OCI-LY7 (cell line): ENCODE results near the gene ATG9A. TPM values are rescaled to one million over a fixed set of nuclear protein-coding genes. Genes with fewer than 3 reads are reported as not detected.

ENCODE experiments used
- BruUV-seq: library from RNA; stranded (reverse); fragments of 400-500 nt; replicated peaks from 2 replicates; lab custom pipeline; 2021; lab: Mats Ljungman, UMichigan
- CTCF ChIA-PET: fragments of 300-600 bp; sonication (Branson Sonifier 250); formaldehyde crosslinking; loops from one replicate; lab custom pipeline; 2022; ENCODE audit warnings: antibody characterized with exemption; ENCODE audit not compliant: unreplicated experiment; lab: Charles Lee
- POLR2A ChIA-PET: fragments of 300-600 bp; sonication (Branson Sonifier 250); formaldehyde crosslinking; loops from one replicate; lab custom pipeline; 2022; ENCODE audit warnings: antibody characterized with exemption; lab: Charles Lee
- DNase-seq: peaks from one replicate; pipeline ENCODE4 v3.0.0-alpha.2; 2015; ENCODE audit warnings: low spot score
- H2AFZ ChIP-seq: fragments of 200-600 bp; sonication (generic), shearing (Covaris generic); 2 replicates; pipeline ENCODE4 v1.6.1; 2014; ENCODE audit warnings: mild to moderate bottlenecking, antibody characterized with exemption, low read length, moderate library complexity
- H3K27ac ChIP-seq: fragments of 200-600 bp; sonication (generic); 2 replicates; pipeline ENCODE4 v1.5.1; 2014; ENCODE audit warnings: mixed run types, low read depth, mild to moderate bottlenecking, moderate library complexity, low read length, inconsistent platforms; ENCODE audit not compliant: poor library complexity, severe bottlenecking
- H3K36me3 ChIP-seq: fragments of 200-600 bp; sonication (generic); 2 replicates; pipeline ENCODE4 v1.6.1; 2014; ENCODE audit warnings: mild to moderate bottlenecking, antibody characterized with exemption, low read length, moderate library complexity, mixed read lengths; ENCODE audit not compliant: insufficient read depth
- H3K4me1 ChIP-seq: fragments of 200-600 bp; sonication (generic); 2 replicates; pipeline ENCODE4 v1.5.1; 2014; ENCODE audit warnings: mild to moderate bottlenecking, low read length; ENCODE audit not compliant: insufficient read depth, poor library complexity, severe bottlenecking
- H3K4me2 ChIP-seq: fragments of 200-600 bp; sonication (generic); 2 replicates; pipeline ENCODE4 v1.6.1; 2014; ENCODE audit warnings: mild to moderate bottlenecking, low read length
- H3K4me3 ChIP-seq: fragments of 200-600 bp; sonication (generic); 2 replicates; pipeline ENCODE4 v1.5.1; 2014; ENCODE audit warnings: mild to moderate bottlenecking, low read depth, low read length; ENCODE audit not compliant: poor library complexity, severe bottlenecking
- H3K79me2 ChIP-seq: fragments of 200-600 bp; sonication (generic); 2 replicates; pipeline ENCODE4 v1.6.1; 2016; ENCODE audit warnings: low read depth, mild to moderate bottlenecking, low read length, moderate library complexity, mixed read lengths; ENCODE audit not compliant: insufficient read depth
- H3K9me2 ChIP-seq: fragments of 200-600 bp; sonication (generic); 2 replicates; pipeline ENCODE4 v1.6.1; 2016; ENCODE audit warnings: mild to moderate bottlenecking, low read length, mixed read lengths; ENCODE audit not compliant: insufficient read depth
- H3K9me3 ChIP-seq: fragments of 200-600 bp; sonication (generic); 2 replicates; pipeline ENCODE4 v1.6.1; 2014; ENCODE audit warnings: mild to moderate bottlenecking, mixed run types, low read length, mixed read lengths
- H4K20me1 ChIP-seq: fragments of 200-600 bp; sonication (generic); 2 replicates; pipeline ENCODE4 v1.6.1; 2014; ENCODE audit warnings: mild to moderate bottlenecking, antibody characterized with exemption, low read length, moderate library complexity, mixed read lengths; ENCODE audit not compliant: insufficient read depth
- EZH2phosphoT487 ChIP-seq: fragments of 200-600 bp; sonication (generic); IDR thresholded peaks from 2 replicates; pipeline ENCODE4 v1.6.1; 2018; ENCODE audit warnings: low read depth, borderline replicate concordance, mild to moderate bottlenecking, mixed run types, antibody characterized with exemption, low read length, moderate library complexity, mixed read lengths
- intact Hi-C: fragments of 100-400 bp; cut with micrococcal nuclease; formaldehyde crosslinking; loops from one replicate; pipeline ENCODE4 v1.10.0; 2022; ENCODE audit not compliant: unreplicated experiment
- total RNA-seq, 2 experiments: library from RNA; depleted of rRNA in 1 of 2; stranded (reverse); fragments of >200 nt in 1 of 2; shearing (Covaris generic) in 1 of 2; gene quantifications; 2 replicates each; pipeline ENCODE4 v1.2.3, GENCODE V29; 2014 to 2022
- TF ChIP-seq, protein P1 (sequence below): fragments of 200-600 bp; sonication (generic); conservative IDR thresholded peaks from 2 replicates; pipeline ENCODE4 v1.5.1; 2014; ENCODE audit warnings: mild to moderate bottlenecking, antibody characterized with exemption, low read length, moderate library complexity, mixed read lengths

Gene ATG9A
- total RNA-seq, 2 experiments from 2014 or later = 22.2 to 23.4 TPM

DNA sequence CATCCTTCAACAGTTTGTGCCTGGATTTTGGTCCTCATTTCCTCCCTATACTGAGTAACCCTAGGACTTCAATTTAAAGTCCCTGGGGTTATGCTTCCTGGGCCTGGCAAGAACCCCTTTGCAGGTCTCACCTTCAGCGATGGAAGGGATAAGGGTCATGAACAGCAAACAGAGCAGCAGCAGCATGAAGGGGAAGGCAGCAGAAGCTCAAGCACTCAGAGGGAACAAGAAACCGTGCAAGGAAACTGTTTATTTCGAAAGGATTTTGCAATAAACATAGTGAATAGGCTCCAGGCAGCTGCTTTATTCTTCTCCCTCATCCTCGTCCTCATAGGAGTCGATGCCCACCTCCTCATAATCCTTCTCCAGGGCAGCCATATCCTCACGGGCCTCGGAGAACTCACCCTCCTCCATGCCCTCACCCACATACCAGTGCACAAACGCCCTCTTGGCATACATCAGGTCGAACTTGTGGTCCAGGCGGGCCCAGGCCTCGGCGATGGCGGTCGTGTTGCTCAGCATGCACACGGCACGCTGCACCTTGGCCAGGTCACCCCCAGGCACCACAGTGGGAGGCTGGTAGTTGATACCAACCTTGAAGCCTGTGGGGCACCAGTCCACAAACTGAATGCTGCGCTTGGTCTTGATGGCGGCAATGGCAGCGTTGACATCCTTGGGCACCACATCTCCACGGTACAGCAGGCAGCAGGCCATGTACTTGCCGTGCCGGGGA lies 20.8 kb upstream of the ATG9A start:
- TF ChIP-seq EZH2phosphoT487 = no peak
- TF ChIP-seq, protein P1, sequence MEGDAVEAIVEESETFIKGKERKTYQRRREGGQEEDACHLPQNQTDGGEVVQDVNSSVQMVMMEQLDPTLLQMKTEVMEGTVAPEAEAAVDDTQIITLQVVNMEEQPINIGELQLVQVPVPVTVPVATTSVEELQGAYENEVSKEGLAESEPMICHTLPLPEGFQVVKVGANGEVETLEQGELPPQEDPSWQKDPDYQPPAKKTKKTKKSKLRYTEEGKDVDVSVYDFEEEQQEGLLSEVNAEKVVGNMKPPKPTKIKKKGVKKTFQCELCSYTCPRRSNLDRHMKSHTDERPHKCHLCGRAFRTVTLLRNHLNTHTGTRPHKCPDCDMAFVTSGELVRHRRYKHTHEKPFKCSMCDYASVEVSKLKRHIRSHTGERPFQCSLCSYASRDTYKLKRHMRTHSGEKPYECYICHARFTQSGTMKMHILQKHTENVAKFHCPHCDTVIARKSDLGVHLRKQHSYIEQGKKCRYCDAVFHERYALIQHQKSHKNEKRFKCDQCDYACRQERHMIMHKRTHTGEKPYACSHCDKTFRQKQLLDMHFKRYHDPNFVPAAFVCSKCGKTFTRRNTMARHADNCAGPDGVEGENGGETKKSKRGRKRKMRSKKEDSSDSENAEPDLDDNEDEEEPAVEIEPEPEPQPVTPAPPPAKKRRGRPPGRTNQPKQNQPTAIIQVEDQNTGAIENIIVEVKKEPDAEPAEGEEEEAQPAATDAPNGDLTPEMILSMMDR = no peak
- H3K27ac ChIP-seq = peak overlapping the region; percentile 96
- no peaks in the 10 kb centered on the region for H3K9me2 ChIP-seq
- H3K4me3 ChIP-seq = peak overlapping the region; percentile 84
- peak overlapping the region; percentile 93 for H3K4me2 ChIP-seq
- POLR2A ChIA-PET = interaction anchor here (0.6 to 3.5 kb wide), 11 partner anchors 8 to 310 kb away, joined by 3 to 28 read pairs (median 6); partner anchors contain the start of genes ANKZF1, ATG9A, CNPPD1 and ZFAND2B
- H3K36me3 ChIP-seq = peaks cover 54% of the 10 kb centered on the region
- CTCF ChIA-PET = interaction anchor here (2.0 to 3.3 kb wide), 2 partner anchors 28 to 45 kb away, joined by 10 to 13 read pairs; partner anchors contain the start of gene DNAJB2
- intact Hi-C loops = loop anchor here (10.0 kb wide), 1 partner anchor 355 kb away; no protein-coding TSS in a partner anchor
- H3K4me1 ChIP-seq = peaks cover 78% of the 10 kb centered on the region
- no peaks in the 10 kb centered on the region for H3K9me3 ChIP-seq
- no peak overlapping the region for H2AFZ ChIP-seq
- peak; percentile 40 for DNase-seq
- no peaks in the 10 kb centered on the region for H4K20me1 ChIP-seq
- BruUV-seq = TSS peak; percentile 68
- H3K79me2 ChIP-seq = peaks cover 59% of the 10 kb centered on the region

DNA sequence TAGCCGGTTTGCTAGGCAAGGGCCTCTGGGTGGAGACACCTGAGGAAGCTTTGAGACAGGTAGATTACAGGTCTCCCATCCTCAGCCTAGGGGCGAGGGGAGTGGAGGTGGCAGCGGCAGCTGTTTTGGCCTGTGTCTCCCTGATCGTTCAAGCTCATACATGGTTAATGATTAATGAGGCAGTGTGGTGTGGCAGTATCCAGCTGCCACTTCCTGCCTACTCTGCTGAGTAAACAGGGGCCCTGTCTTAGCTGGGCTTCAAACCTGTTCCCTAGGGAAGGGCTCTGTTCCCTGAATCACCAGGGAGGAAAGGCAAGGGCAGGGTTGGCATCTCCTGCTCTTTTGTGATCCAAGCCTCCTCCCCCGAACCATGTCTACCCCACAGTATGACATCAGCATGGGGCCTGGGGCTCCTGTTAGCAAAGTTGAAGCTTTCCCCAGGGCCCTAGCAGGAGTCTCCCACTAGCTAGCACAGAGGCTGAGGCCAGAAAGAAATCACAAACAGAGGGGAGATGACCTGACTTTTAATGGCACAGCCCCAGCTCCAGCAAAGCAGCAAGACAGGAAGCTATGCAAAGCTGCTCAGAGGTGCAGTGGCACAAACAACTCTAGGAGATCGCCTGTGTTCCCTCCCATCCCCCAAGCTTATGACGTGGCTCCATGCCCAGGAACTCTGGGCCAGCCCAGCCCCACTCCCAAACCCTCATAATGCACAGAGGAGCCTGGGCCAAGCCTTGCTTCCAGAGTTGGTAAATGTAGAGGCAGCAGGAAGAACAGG lies 20.0 kb upstream of the ATG9A start:
- Histone ChIP-seq H3K27ac (peak overlapping the region; percentile 96), H2AFZ (no peak overlapping the region), H3K4me2 (peak overlapping the region; percentile 93), H3K9me2 (no peaks in the 10 kb centered on the region), H3K79me2 (peaks cover 59% of the 10 kb centered on the region), H3K4me3 (peak overlapping the region; percentile 84), H3K36me3 (peaks cover 54% of the 10 kb centered on the region), H3K9me3 (no peaks in the 10 kb centered on the region), H4K20me1 (no peaks in the 10 kb centered on the region), H3K4me1 (peaks cover 76% of the 10 kb centered on the region)
- ChIA-PET POLR2A (interaction anchor here (0.6 to 3.5 kb wide), 14 partner anchors 9 to 311 kb away, joined by 3 to 28 read pairs (median 6); partner anchors contain the start of genes ANKZF1, ATG9A, CNPPD1 and DNPEP), CTCF (interaction anchor here (0.7 to 3.3 kb wide), 4 partner anchors 17 to 91 kb away, joined by 4 to 13 read pairs (median 7); partner anchors contain the start of gene DNAJB2)
- intact Hi-C loops = loop anchor here (1.0 kb wide), 4 partner anchors 20 to 89 kb away; partner anchors contain the start of genes ANKZF1, ATG9A, NHEJ1 and ZFAND2B
- no TSS peak for BruUV-seq
- TF ChIP-seq, protein P1 = no peak
- no peak for TF ChIP-seq EZH2phosphoT487
- peak; percentile 88 for DNase-seq
